GM18870 (cell line): ENCODE measurements around the gene SLC2A4.

Source experiments
- ATAC-seq: cut with Tn5 transposase; IDR thresholded peaks from one replicate; pipeline ENCODE4 v1.9.1; 2021; ENCODE audit warnings: moderate library complexity; ENCODE audit not compliant: unreplicated experiment

SLC2A4 gene

GRCh38 chr17:7263801-7264078 is 17.8 kb upstream of the SLC2A4 start:
- no peak for ATAC-seq

- no peak for ATAC-seq
Measured at GRCh38 chr17:7266784-7267183, 14.7 kb upstream of the SLC2A4 start.

- no peak for ATAC-seq
Measured at GRCh38 chr17:7279448-7279847, 2.1 kb upstream of the SLC2A4 start.

GRCh38 chr17:7280519-7281073 is 922 bp upstream of the SLC2A4 start:
- no peak for ATAC-seq

GRCh38 chr17:7281953-7282751 is 634 bp downstream of the SLC2A4 start:
- ATAC-seq = no peak

GRCh38 chr17:7282752-7283321 is 1.3 kb downstream of the SLC2A4 start:
- no peak for ATAC-seq

GRCh38 chr17:7283471-7284216 is 2.1 kb downstream of the SLC2A4 start:
- no peak for ATAC-seq

GRCh38 chr17:7284911-7285310 is 3.4 kb downstream of the SLC2A4 start:
- ATAC-seq = no peak

GRCh38 chr17:7285679-7286078 is 4.2 kb downstream of the SLC2A4 start:
- ATAC-seq = no peak

GRCh38 chr17:7289256-7290032 is 7.9 kb downstream of the SLC2A4 start:
- ATAC-seq = no peak

- no peak for ATAC-seq
Measured at GRCh38 chr17:7290166-7290565, 8.6 kb downstream of the SLC2A4 start.

- no peak for ATAC-seq
Measured at GRCh38 chr17:7290685-7291084, 9.2 kb downstream of the SLC2A4 start.

GRCh38 chr17:7292194-7292593 is 10.7 kb downstream of the SLC2A4 start:
- ATAC-seq = no peak

GRCh38 chr17:7292729-7293128 is 11.2 kb downstream of the SLC2A4 start:
- no peak for ATAC-seq

GRCh38 chr17:7293159-7293558 is 11.6 kb downstream of the SLC2A4 start:
- no peak for ATAC-seq

GRCh38 chr17:7293816-7294613 is 12.5 kb downstream of the SLC2A4 start:
- ATAC-seq = no peak

- ATAC-seq = no peak
Measured at GRCh38 chr17:7294614-7295153, 13.2 kb downstream of the SLC2A4 start, which contains the start of gene YBX2. YBX2 (minus strand) TSS chr17:7294639; CDS start chr17:7294500, 139 bp downstream.

- ATAC-seq = no peak
Measured at GRCh38 chr17:7295230-7296180, 14.0 kb downstream of the SLC2A4 start.
